ENCODE data around the gene PNMA8C. TPM values are rescaled to one million over a fixed set of nuclear protein-coding genes. Genes with fewer than 3 reads are reported as not detected.

Gene PNMA8C
- total and polyA plus RNA-seq, 2 donors (not counting 3 experiments of a cell fraction or from before 2014, with no cell fraction given): not detected

- H3K9ac ChIP-seq (replicated peaks; ENCODE audit: extremely low read depth, insufficient read depth, low read length): no peak overlapping the region
- TF ChIP-seq MYC (IDR thresholded peaks at IDR 0.05; ENCODE audit: low read depth, low read length): no peak
- TF ChIP-seq MAX (IDR thresholded peaks at IDR 0.05; ENCODE audit: insufficient read depth, insufficient read length): no peak
- no peak for TF ChIP-seq JUN (IDR thresholded peaks at IDR 0.05; ENCODE audit: borderline replicate concordance, insufficient read depth, insufficient read length, low read depth)
- TF ChIP-seq EZH2 (IDR thresholded peaks at IDR 0.05; ENCODE audit: borderline replicate concordance, low read depth, low read length, severe bottlenecking): no peak
- TF ChIP-seq POLR2AphosphoS5 (IDR thresholded peaks at IDR 0.05; ENCODE audit: insufficient read depth, low read depth, low read length): no peak
- no peak for TF ChIP-seq GATA2 (IDR thresholded peaks at IDR 0.05; ENCODE audit: insufficient read depth, insufficient read length, low read depth, low read length)
- no peak for TF ChIP-seq CTCF (IDR thresholded peaks at IDR 0.05; ENCODE audit: extremely low read depth in 1 of 2, insufficient read depth in 1 of 2, low read depth in 1 of 2, low read length in 2 of 2)
- TF ChIP-seq POLR2A (IDR thresholded peaks at IDR 0.05; ENCODE audit: low read depth, low read length): no peak
- H3K9me1 ChIP-seq (replicated peaks; ENCODE audit: control insufficient read depth, extremely low read depth, insufficient read depth, low read length): no peaks in the 10 kb centered on the region
- DNase-seq (ENCODE audit: low read depth, low spot score) (no peak), FAIRE-seq (no peak)
- POLR2A ChIA-PET: no interaction called here
- CTCF ChIA-PET: interaction anchor here (1.1 to 1.5 kb wide), 3 partner anchors 12 to 140 kb away, joined by 3 read pairs; no protein-coding TSS in a partner anchor
- H3K4me3 ChIP-seq (replicated peaks in 1 of 3; ENCODE audit: insufficient read depth in 1 of 3, low read depth in 1 of 3, low read length in 3 of 3): no peak overlapping the region
- no peak overlapping the region for H2AFZ ChIP-seq (ENCODE audit: low read depth, low read length)
- H3K36me3 ChIP-seq (ENCODE audit: control insufficient read depth in 2 of 2, extremely low read depth in 1 of 2, insufficient read depth in 2 of 2, low read length in 2 of 2): peaks cover 15 to 44% of the 10 kb centered on the region in 2 experiments
- no peak overlapping the region for H3K4me2 ChIP-seq (ENCODE audit: insufficient read depth, low read length)
- no TSS peak for BruUV-seq (replicated peaks)
- dilution Hi-C loops (cut with MboI; ENCODE audit: extremely low pct_ligation_motif_present, low sequenced_read_pairs) (no loop called here), intact Hi-C loops (cut with micrococcal nuclease) (no loop called here)
- H3K9me3 ChIP-seq (replicated peaks; ENCODE audit: control insufficient read depth, insufficient read depth, low read length): no peaks in the 10 kb centered on the region
- no peak overlapping the region for H3K27ac ChIP-seq (ENCODE audit: insufficient read depth, low read depth, low read length)
- H3K4me1 ChIP-seq (ENCODE audit: control insufficient read depth, extremely low read depth, insufficient read depth, low read length): no peaks in the 10 kb centered on the region
- no peaks in the 10 kb centered on the region for H3K79me2 ChIP-seq (ENCODE audit: control insufficient read depth, insufficient read depth, low read length)
- H4K20me1 ChIP-seq (replicated peaks; ENCODE audit: control insufficient read depth, extremely low read depth, insufficient read depth, low read length): no peaks in the 10 kb centered on the region
- no peaks in the 10 kb centered on the region for H3K27me3 ChIP-seq (ENCODE audit: control insufficient read depth in 2 of 2, insufficient read depth in 2 of 2, low read length in 2 of 2)
Measured at GRCh38 chr19:46390121-46390858, 38.4 kb downstream of the PNMA8C start.
